ENCODE results near the gene FFAR1.

Gene FFAR1

DNA sequence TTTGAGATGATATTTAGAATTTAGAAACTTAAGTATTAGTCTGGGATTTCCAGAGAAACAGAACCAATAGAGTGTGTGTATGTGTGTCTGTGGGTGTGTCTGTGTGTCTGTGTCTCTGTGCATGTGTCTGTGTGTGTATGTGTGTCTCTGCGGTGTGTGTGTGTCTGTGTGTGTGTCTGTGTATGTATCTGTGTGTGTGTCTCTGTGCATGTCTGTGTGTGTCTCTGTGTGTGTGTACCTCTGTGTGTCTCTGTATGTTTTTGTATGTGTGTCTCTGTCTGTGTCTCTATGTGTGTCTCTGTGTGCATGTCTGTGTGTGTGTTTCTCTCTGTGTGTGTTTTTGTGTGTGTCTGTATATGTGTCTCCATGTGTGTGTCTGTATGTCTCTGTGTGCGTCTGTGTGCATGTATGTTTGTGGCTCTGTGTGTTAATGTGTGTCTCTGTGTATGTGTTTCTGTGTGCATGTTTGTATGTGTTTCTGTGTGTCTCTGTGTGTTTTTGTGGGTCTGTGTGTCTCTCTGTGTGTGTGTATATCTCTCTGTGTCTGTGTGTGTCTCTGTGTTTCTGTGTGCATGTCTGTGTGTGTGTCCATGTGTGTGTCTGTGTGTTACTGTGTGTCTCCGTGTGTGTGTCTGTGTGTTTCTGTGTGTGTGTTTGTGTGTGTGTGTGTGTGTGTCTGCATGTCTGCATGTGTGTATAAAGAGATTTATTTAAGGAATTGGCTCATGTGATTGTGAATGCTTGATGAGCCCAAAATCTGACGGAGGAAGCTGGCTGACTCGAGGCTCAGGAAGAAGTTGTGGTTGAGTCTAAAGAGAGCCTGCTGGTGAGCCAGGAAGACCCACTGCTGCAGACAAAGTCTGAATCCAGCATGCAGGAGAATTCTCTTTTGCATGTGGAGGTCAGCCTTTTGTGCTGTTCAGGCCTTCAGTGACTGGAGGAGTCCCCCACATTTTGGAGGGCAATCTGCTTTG, 45.3 kb downstream of the FFAR1 start:
- no peak for DNase-seq (ENCODE audit: low read depth)

DNA sequence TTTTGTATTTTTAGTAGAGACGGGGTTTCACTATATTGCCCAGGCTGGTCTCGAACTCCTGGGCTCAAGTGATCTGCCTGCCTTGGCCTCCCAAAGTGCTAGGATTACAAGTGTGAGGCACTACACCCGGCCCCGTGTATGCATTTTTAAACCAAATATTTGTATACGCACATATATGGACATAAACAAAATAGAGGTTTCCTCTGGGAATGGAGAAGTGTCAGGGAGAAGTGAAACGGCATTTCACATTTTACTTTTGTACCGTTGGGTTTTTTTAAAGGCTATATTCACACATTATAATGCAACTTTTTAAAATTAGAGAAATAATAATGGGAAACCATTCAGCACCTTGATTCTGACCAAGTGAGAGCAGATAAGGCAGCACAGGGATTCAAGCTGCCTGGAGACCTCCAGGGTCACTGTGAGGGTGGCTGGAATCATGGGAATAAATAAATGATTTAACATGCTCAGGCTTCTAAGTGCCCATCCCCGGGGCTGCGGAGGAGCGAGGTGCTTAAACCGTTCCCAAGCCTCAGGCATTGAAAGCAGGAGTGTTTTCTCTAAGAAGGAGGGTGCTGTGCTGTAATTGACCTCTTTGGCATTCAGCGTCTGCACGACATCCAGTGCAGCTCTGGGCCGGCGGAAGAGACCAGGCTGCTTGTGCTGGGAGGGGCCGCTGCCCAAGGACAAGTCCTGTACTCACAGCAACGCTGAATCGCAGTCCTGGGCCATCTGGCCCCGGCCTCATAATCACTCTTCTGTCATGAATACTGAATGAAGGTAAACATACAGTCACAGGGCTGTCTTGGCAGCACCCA, 47.9 kb downstream of the FFAR1 start:
- no peak for DNase-seq (ENCODE audit: low read depth)

DNA sequence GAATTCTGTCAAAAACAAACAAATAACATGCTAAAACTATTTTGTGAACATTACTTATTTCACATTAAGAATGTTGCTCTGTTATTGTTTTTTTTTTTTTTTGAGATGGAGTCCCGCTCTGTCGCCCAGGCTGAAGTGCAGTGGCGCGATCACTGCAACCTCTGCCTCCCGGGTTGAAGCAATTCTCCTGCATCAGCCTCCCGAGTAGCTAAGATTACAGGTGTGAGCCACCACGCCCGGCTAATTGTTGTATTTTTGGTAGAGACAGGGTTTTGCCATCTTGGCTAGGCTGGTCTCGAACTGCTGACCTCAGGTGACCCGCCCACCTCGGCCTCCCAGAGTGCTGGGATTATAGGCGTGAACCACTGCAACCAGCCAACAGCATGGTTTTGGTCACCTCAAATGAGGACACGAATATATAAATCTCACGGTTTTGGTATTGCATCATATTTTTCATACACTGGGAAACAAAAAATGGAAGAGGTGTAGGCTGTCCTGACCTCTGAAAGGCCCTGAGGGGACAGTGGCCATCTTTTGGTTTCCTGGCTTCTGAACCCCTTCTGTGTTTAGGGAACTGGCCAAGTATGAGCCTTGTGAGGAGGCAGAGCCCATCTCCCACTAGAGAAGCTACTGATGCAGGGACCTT, 48.7 kb downstream of the FFAR1 start:
- DNase-seq (ENCODE audit: low read depth), result no peak

DNA sequence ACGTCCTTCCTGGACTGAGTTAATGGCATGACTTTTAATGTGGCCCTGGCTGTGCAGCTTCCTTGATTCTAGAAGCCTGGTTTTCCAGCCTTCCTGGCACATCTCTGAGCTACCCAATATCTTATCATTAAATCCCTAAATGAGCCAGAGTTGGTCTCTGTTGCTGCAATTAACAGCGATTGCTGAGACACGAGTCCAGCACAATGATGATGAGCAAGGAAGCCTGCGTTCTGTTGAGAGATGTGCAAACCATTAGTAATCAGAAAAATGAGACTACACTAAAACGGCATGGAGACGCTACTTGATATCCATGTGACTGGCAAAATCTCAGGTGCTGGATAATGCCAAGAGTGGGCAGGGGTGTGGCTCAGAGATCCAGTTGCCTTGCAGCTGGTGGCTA, 49.4 kb downstream of the FFAR1 start:
- DNase-seq (ENCODE audit: low read depth), result no peak

Measured in HS-5 (cell line).